Left lung (tissue), 10 donors: ENCODE results near the gene GPC6. TPM values are rescaled to one million over a fixed set of nuclear protein-coding genes. Genes with fewer than 3 reads are reported as not detected.

Experiments used
- ATAC-seq: fragments of 200-7000 bp; cut with Tn5 transposase; one replicate; pipeline ENCODE4 v1.9.1; 2020; ENCODE audit warnings: moderate library complexity
- DNase-seq, 4 donors: peaks; one replicate each; pipeline ENCODE4 v3.0.0-alpha.2; 2013 to 2020
- H3K27ac ChIP-seq, 2 donors: fragments of 200-600 bp; sonication (generic) in 1 of 2; one replicate each; pipeline versions ENCODE4 v1.5.0 to v1.8.0; 2020 to 2021
- H3K27me3 ChIP-seq, 2 donors: fragments of 200-600 bp; sonication (generic) in 1 of 2; one replicate each; pipeline versions ENCODE4 v1.5.0 to v1.8.0; 2020 to 2021
- H3K36me3 ChIP-seq, 2 donors: fragments of 200-600 bp; sonication (generic) in 1 of 2; one replicate each; pipeline versions ENCODE4 v1.5.0 to v1.8.0; 2020 to 2021
- H3K4me1 ChIP-seq, 2 donors: fragments of 200-600 bp; one replicate each; pipeline ENCODE4 v1.8.0; 2021
- H3K4me3 ChIP-seq, 2 donors: fragments of 200-600 bp; sonication (generic) in 1 of 2; one replicate each; pipeline versions ENCODE4 v1.5.0 to v1.8.0; 2020 to 2021; ENCODE audit warnings: mild to moderate bottlenecking in 1 of 2
- H3K9me3 ChIP-seq, 2 donors: fragments of 200-600 bp; sonication (generic) in 1 of 2; one replicate each; pipeline versions ENCODE4 v1.5.0 to v1.8.0; 2020 to 2021
- intact Hi-C, 2 donors: fragments of 100-400 bp; cut with DNase I; formaldehyde crosslinking; loops; one replicate each; pipeline versions ENCODE4 v1.11.2 to v1.14.2; 2022
- polyA plus RNA-seq, 6 donors: library from polyadenylated mRNA; unstranded; fragments of 120-200 nt; gene quantifications; one replicate each; pipeline ENCODE4 v1.2.1, GENCODE V29; 2013; ENCODE audit not compliant: insufficient read length in 6 of 6
- total RNA-seq, 2 donors: library from RNA; stranded (reverse); fragmentation: NEBNext Ultra II Directional; extraction: Animal tissue kit (Norgen Biotek cat#: 25700); gene quantifications; one replicate each; pipeline ENCODE4 v1.2.1, GENCODE V29; 2021
- TF ChIP-seq, protein P1 (sequence below), 2 donors: fragments of 200-600 bp; sonication (generic) in 1 of 2; IDR thresholded peaks; one replicate each; pipeline versions ENCODE4 v1.5.0 to v1.8.0; 2021; ENCODE audit warnings: antibody characterized with exemption in 2 of 2
- donor health status: DM: no; HTN: yes; CAD: no.
- donor health status: DM: no; HTN: no; CAD: no.

The GPC6 gene
- total and polyA plus RNA-seq, 8 donors: 9.6 to 25.8 (median 21.1) TPM

DNA sequence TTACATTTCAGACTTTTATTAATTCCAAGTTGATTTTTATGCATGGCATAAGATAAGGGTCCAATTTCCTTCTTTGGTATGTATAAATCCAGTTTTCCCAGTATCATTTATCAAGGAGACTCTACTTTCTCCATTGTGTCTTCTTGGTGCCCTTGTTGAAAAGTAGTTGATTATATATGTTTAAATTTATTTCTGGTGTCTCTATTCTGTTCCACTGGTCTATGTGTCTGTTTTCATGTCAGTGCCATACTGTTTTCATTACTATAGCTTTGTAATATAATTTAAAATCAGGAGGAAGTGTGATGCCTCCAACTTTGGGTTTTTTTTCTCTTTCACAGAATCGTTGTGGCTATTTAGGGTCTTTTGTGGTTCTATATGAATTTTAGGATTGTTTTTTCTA is 1019.9 kb downstream of the GPC6 start:
- no peaks in the 10 kb centered on the region for H3K36me3 ChIP-seq
- H3K27ac ChIP-seq: no peak overlapping the region
- ATAC-seq: no peak
- H3K27me3 ChIP-seq: no peaks in the 10 kb centered on the region
- TF ChIP-seq, protein P1, sequence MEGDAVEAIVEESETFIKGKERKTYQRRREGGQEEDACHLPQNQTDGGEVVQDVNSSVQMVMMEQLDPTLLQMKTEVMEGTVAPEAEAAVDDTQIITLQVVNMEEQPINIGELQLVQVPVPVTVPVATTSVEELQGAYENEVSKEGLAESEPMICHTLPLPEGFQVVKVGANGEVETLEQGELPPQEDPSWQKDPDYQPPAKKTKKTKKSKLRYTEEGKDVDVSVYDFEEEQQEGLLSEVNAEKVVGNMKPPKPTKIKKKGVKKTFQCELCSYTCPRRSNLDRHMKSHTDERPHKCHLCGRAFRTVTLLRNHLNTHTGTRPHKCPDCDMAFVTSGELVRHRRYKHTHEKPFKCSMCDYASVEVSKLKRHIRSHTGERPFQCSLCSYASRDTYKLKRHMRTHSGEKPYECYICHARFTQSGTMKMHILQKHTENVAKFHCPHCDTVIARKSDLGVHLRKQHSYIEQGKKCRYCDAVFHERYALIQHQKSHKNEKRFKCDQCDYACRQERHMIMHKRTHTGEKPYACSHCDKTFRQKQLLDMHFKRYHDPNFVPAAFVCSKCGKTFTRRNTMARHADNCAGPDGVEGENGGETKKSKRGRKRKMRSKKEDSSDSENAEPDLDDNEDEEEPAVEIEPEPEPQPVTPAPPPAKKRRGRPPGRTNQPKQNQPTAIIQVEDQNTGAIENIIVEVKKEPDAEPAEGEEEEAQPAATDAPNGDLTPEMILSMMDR (IDR thresholded peaks at IDR 0.05): no peak
- no peak overlapping the region for H3K4me3 ChIP-seq
- intact Hi-C loops: no loop called here
- peaks cover 0 to 11% of the 10 kb centered on the region in 2 donors for H3K9me3 ChIP-seq
- H3K4me1 ChIP-seq: no peaks in the 10 kb centered on the region
- DNase-seq: no peak

DNA sequence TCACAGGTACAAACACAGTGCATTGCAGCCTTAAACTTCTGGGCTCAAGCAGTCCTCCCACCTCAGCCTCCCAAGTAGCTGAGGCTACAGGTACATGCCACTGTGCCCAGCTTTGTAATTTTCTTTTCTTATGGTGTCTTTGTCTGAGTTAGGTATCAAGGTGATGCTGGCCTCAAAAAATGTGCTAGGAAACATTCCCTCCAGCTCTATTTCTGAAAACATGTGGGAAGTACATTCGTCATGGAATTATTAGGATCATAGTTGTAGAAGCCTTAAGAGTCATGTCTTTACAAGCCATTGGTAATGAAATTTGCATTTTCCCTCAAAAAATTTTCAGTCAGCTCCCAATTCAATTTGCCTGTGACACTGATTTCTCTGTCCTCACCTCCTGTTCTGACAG is 1021.3 kb downstream of the GPC6 start:
- no peaks in the 10 kb centered on the region for H3K36me3 ChIP-seq
- no peaks in the 10 kb centered on the region for H3K27me3 ChIP-seq
- TF ChIP-seq, protein P1 (IDR thresholded peaks at IDR 0.05): no peak
- no peaks in the 10 kb centered on the region for H3K4me1 ChIP-seq
- DNase-seq (no peak), ATAC-seq (no peak)
- no peak overlapping the region for H3K4me3 ChIP-seq
- H3K9me3 ChIP-seq: peaks cover 0 to 11% of the 10 kb centered on the region in 2 donors
- H3K27ac ChIP-seq: no peak overlapping the region
- intact Hi-C loops: no loop called here

DNA sequence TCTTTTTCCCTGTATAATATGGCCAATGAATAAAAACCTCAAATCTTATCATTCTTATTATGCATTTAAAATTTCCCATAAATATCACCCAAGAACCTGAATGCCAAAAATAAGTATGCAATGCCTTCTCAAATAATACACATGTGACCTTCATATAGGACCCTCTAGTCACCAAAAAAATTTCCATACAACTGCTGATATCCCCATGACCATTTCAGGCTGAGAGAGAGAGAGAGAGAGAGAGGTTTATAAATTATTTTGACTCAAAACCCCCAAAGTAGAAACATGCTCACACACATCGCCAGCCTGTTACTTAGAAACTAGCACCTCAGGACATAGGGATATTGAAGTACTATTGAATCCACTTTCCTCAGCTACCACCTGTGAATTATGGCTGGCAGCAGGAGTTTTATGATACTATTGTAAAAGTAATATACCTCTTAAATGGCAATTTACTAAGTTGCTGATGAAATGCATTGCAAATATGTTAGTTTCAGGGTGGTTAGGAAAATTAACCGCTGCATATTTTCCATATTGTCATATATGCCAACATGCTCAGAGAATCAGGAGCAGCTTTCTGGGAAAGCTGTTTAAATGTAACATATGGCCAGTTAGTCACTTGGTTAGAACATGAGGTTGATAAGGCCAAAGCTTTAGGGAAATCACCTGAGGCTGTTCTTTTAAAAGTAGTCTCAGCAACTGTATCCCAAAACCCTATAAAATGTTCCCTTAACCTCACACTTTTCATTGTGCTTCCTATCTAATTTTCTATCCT is 1022.0 kb downstream of the GPC6 start:
- TF ChIP-seq, protein P1 (IDR thresholded peaks at IDR 0.05): no peak
- intact Hi-C loops: no loop called here
- ATAC-seq (no peak), DNase-seq (no peak)
- Histone ChIP-seq H3K27ac (no peak overlapping the region), H3K4me1 (no peaks in the 10 kb centered on the region), H3K27me3 (no peaks in the 10 kb centered on the region), H3K36me3 (no peaks in the 10 kb centered on the region), H3K9me3 (peaks cover 0 to 11% of the 10 kb centered on the region in 2 donors), H3K4me3 (no peak overlapping the region)

GRCh38 chr13:94249512-94249911 is 1022.9 kb downstream of the GPC6 start:
- no peak overlapping the region for H3K27ac ChIP-seq
- TF ChIP-seq, protein P1 (IDR thresholded peaks at IDR 0.05): no peak
- no peak for DNase-seq
- no peak for ATAC-seq
- H3K9me3 ChIP-seq: peaks cover 0 to 11% of the 10 kb centered on the region in 2 donors
- H3K4me3 ChIP-seq: no peak overlapping the region
- no peaks in the 10 kb centered on the region for H3K36me3 ChIP-seq
- intact Hi-C loops: no loop called here
- H3K27me3 ChIP-seq: no peaks in the 10 kb centered on the region
- H3K4me1 ChIP-seq: no peaks in the 10 kb centered on the region

- H3K27ac ChIP-seq: no peak overlapping the region
- intact Hi-C loops: no loop called here
- H3K9me3 ChIP-seq: peaks cover 0 to 2% of the 10 kb centered on the region in 2 donors
- TF ChIP-seq, protein P1 (IDR thresholded peaks at IDR 0.05): no peak
- ATAC-seq (no peak), DNase-seq (peak in 2 of 4 donors; percentile 36 to 40)
- H3K4me1 ChIP-seq: no peaks in the 10 kb centered on the region
- H3K4me3 ChIP-seq: no peak overlapping the region
- H3K36me3 ChIP-seq: no peaks in the 10 kb centered on the region
- no peaks in the 10 kb centered on the region for H3K27me3 ChIP-seq
Observed at GRCh38 chr13:94251831-94252608, 1025.4 kb downstream of the GPC6 start.
